Measurements from ENCODE around the gene HMCES.

DNA sequence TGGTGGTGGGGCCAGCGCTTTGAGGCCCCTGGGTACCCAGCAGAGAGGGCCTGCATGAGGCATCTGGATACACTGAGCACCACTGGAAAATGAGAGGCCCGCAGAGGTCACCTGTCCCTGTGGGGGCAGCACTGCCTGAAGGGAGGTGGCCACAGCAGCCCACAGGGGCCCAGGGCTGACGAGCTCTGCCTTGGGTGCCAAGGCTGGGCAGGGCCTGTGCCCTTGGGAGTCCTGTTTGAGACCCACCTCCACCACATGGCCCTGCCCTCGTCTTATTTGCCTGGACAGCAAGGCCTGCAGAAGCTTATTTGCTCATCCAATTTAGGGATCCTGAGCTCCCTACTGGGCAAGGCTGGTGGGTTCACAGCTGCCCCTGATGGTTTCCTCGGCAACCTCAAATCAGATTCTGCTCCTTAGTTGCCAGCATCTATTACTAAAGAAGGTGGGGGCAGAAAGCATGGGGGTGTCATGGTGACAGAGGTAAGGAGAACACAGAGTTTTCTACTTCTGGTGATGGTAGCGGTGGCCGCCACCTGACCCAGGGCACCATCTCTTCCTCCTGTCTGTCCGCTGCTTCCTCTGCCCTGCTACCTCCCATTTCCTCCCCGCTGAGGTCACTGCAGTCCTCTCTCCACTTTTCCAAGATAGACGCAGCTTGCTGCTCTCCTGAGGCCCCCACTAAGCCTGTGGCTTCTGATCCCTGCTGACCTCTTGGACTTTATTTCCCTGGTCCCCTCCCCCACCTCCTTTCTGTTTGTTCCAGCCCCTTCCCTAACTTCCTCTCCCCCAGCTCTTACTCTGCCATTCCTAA, 62.9 kb downstream of the HMCES start:
- TF ChIP-seq, protein P1, sequence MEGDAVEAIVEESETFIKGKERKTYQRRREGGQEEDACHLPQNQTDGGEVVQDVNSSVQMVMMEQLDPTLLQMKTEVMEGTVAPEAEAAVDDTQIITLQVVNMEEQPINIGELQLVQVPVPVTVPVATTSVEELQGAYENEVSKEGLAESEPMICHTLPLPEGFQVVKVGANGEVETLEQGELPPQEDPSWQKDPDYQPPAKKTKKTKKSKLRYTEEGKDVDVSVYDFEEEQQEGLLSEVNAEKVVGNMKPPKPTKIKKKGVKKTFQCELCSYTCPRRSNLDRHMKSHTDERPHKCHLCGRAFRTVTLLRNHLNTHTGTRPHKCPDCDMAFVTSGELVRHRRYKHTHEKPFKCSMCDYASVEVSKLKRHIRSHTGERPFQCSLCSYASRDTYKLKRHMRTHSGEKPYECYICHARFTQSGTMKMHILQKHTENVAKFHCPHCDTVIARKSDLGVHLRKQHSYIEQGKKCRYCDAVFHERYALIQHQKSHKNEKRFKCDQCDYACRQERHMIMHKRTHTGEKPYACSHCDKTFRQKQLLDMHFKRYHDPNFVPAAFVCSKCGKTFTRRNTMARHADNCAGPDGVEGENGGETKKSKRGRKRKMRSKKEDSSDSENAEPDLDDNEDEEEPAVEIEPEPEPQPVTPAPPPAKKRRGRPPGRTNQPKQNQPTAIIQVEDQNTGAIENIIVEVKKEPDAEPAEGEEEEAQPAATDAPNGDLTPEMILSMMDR (IDR thresholded peaks at IDR 0.05), result no peak
- TF ChIP-seq POLR2A (IDR thresholded peaks at IDR 0.05), result no peak
